Midbrain (tissue), 1 donor: ENCODE data around the gene AURKA.
A peak's percentile ranks its signal among the peaks of the same experiment; 100 is the strongest.
"Not testable (repeated sequence)": the region's sequence is repeated elsewhere in the genome, so short reads cannot be mapped to it uniquely, and the experiment has no call there.

Experiments used
- DNase-seq: peaks from one replicate; lab custom pipeline; 2025; lab: John Stamatoyannopoulos, UW

The AURKA gene

DNA sequence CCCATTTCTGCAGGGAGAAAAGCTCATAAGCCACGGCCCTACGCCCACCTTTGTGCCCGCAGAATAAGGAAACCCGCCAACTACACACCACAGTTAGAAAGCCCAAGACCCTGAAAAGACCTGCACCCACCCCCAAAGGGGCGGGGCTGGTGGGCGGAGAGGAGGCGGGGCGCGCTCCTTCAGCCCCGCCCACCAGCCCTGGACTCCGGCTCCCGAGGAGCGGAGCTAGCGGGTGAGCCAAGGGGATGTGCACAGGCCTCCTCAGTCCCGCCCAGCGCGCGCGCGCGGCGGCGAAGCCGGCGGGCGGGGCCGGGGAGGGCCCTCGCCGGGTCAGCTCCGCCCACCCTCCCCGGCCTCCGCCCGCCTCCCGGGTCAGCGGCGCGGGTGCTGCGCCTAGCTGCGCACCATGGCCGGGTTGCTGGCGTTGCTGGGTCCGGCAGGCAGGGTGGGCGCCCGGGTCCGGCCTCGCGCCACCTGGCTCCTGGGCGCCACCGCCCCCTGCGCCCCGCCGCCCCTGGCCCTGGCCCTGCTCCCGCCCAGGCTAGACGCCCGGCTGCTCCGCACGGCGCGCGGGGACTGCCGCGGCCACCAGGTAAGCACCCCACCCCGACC lies 33.3 kb downstream of the AURKA start, which contains the start of gene FAM210B:
Gene FAM210B (plus strand): TSS at position 375 of the 612 bp plus-strand sequence. CDS start 32 bp downstream, at position 407.
- peak; percentile 93 for DNase-seq

- DNase-seq: no peak
Observed at GRCh38 chr20:56358070-56358469, 33.9 kb downstream of the AURKA start.

DNA sequence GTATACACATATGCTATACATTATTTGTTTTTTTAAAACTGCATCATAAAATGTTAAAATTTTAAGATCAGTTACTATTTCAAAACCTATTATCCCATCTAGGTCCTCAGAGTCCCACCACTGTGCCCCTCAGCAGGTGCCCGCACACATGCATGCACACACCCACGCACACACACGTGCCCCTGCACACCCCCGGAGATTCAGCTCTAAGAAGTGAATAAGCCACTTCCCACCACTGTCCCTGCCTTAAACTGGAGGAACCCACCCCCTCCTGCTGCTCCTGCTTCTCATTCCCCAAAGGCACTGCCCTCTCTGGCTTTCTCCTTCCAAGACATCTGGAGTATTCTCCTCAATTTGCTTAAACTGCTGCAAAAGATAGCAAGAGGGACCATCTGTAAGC lies 38.7 kb downstream of the AURKA start:
- no peak for DNase-seq

DNA sequence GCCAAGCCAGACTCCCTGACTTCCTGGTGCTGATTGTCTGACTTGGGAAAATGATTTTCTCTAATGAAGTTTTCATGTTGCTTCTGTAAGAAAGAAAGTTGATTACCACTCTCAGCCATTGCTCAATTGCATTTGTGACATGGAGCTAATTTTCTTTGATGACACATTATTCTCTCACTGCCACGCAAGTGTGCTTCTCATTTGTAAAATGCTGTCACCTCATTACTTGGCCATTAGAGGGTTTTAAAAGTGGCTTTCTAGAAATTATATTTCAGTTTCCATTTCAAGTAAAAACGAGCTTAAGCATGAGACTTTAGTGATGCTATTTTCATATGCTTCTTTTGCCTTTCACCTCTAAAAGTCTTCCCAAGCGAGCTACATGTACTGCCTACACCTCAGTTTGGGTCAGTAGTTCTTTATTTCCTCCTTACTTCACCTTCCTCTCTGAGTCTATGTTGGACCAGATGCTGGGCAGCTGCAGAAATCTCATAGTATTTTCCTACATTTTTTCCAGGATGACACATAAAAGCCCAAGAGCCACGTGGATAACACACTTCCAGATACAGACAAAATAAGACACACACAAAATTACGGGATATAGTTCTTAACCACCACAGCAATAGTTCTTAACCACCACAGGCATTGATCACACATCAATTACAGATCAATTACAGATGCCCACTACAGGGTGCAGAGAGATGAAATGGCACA lies 39.5 kb downstream of the AURKA start:
- no peak for DNase-seq

DNA sequence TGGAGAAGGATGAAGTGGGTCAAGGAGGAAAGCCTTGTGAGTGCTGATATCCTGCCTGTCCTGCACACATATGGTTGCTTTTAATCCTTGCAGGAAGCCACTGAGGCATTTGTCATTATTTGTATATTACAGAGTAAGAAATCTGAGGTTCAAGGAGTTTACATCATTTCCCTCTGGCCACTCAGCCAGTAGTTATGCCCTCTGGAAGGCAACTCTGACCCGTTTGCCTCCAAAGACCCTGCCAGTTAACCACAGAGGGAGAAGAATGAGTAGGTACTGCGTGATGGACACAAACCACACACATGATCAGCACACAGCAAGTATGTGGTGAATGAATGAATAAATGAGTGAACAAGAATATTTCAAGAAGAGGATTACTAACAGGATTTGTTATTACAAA lies 41.2 kb downstream of the AURKA start:
- DNase-seq: no peak

GRCh38 chr20:56348746-56349145 lies 43.3 kb downstream of the AURKA start:
- no peak for DNase-seq

DNA sequence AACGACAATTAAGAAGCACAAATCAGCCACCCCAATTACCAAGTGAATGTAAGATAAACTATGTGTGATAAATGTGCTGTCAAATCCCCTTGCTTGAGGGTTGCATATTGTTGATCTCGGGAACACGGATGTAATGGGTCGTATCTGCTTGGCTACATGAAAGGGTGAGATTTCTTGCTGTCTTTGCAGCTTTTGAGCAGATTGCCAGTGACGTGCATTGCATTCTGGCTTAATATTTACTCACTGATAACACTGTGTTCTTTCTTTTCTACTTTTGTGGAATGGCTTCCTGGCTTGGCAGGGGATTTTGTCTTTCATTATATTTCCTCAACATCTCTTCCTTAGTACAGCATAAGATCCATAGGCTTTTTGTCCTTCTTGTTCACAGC lies 43.7 kb downstream of the AURKA start:
- no peak for DNase-seq

DNA sequence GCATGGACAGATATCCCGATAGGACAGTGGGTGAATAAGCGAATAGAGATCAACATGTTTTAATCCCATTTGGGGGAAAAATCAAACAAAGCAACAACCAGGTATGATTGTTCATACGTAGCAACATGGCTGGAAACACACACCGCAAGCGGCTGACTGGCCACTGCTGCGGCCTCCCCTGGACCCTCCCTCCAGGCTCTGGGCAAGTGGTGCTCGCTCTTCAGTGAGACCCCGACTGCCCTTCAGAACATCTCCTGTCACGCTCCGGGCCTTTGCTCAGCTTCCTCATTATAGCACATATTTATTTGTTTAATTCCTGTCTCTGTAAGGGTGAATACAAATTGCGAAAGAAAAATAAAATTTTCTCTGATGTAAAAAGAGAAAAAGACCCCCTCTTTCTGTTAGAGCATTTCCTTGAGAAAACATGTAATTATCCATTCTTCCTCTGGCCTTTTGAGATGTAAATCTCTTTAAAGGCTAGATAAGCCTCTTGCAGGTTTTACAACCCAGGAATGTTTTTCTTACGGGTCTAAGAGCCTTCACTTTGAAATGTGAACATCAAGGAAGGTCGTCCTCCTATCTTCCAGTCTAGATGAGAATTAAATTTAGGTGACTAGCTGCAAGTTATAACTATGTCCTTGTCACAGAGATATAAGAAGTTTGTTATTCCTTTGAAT lies 44.2 kb downstream of the AURKA start:
- DNase-seq: no peak

DNA sequence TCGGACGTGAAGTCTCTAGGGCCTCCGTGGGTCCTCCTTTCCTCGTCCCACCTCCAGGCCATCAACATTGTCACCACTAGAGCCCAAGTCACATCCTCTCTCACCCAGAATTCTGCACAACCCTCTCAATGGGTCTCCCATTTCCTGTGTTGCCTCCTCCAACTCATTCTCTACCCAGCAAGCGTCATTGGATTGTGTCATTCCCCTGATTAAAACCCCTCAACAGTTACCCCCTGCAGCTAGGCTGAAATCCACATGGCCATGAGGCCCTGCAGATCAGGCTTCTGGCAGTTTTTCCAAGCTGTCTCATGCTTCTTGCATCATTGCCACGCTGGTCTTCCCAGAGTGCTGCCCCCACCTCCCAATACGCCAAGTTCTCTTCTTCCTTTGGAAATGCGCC lies 46.1 kb downstream of the AURKA start:
- DNase-seq: no peak

- DNase-seq: peak; percentile 39
Observed at GRCh38 chr20:56343861-56344381, 48.1 kb downstream of the AURKA start.

GRCh38 chr20:56342783-56343182 lies 49.2 kb downstream of the AURKA start:
- DNase-seq: no peak

- not testable (repeated sequence) for DNase-seq
Observed at GRCh38 chr20:56336709-56337108, 55.3 kb downstream of the AURKA start.

- no peak for DNase-seq
Observed at GRCh38 chr20:56328861-56329260, 63.2 kb downstream of the AURKA start.

GRCh38 chr20:56324806-56325205 lies 67.2 kb downstream of the AURKA start:
- no peak for DNase-seq

DNA sequence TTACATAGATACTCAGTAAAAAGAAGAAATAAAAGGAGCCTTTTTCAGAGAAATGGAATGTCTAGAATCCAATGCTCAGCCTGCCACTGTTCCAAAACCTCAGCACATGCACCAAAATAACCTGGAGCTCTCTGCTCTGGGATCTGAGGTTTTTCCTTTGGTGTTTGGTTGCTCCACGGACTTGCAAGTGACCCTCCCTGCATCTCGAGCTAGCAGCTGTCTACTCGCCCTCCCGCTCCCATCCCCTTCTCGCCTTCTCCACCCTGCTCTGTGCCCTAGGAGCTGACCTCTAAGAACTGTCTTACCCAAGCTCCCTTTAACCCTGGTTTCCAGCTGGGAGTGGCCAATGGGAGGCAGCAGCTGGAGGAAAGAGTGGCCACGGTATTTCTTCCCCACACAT lies 68.4 kb downstream of the AURKA start:
- no peak for DNase-seq

- DNase-seq: no peak
Observed at GRCh38 chr20:56323206-56323605, 68.8 kb downstream of the AURKA start.

DNA sequence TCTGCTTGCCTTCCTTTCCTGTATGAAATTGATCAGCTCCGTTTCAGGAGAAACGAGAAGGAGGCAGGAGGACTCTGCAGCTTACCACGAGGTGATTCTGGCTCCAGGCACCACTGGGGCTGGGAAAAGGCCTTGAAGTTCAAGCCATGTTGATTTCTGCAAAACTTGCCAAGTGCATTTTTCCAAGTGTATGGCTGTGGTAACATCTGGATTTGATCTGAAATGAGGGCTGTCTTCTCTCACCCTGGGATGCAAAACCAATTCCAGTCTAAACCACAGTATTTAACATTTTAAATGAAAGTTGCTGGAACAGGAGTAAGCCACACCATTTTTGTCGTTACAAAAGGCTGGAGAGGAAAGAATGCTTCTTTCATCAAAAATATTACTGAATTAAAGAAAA lies 69.3 kb downstream of the AURKA start:
- no peak for DNase-seq
